Dendritic cell treated with granulocyte-macrophage colony-stimulating factor and Interleukin-4, amounts not matched to agents 40 ng/mL and 50 ng/mL, for 4 days (primary cell): ENCODE measurements around the gene IRS2.

Source experiments
- H3K27ac Mint-ChIP-seq: one replicate; pipeline ENCODE4 v1.8.0; 2022; ENCODE audit warnings: mild to moderate bottlenecking, mixed read lengths
- H3K27me3 Mint-ChIP-seq: one replicate; pipeline ENCODE4 v1.8.0; 2022; ENCODE audit warnings: mild to moderate bottlenecking, mixed read lengths
- H3K36me3 Mint-ChIP-seq: one replicate; pipeline ENCODE4 v1.8.0; 2022; ENCODE audit warnings: low read depth, mixed read lengths
- H3K4me1 Mint-ChIP-seq: one replicate; pipeline ENCODE4 v1.8.0; 2022; ENCODE audit warnings: low read depth, mixed read lengths
- H3K4me3 Mint-ChIP-seq: one replicate; pipeline ENCODE4 v1.8.0; 2022; ENCODE audit warnings: mild to moderate bottlenecking, moderate library complexity, mixed read lengths
- H3K9me3 Mint-ChIP-seq: one replicate; pipeline ENCODE4 v1.8.0; 2022; ENCODE audit warnings: mixed read lengths
- intact Hi-C: fragments of 100-400 bp; cut with micrococcal nuclease; formaldehyde crosslinking; loops from one replicate; pipeline ENCODE4 v1.15.0; 2022

The IRS2 gene

DNA sequence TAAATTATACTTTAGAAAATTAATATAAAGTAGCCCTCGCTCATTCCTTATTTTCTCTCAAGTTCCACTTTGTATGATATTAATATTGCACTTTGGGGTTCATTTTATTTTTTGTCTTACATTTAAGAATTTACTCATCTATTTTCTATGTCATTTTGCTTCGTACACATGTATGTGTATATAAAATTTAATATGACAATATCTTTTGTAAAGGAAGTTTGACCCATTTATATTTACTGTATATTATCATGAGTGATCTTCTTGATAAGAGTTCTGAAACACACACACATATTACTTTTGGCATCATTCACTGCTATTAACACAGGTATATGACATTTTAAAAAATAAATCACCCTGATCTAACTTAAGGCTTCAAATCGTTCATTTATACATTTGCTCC is 83.1 kb downstream of the IRS2 start:
- intact Hi-C loops: loop anchor here (10.0 kb wide), 1 partner anchor 82 kb away; the partner anchor contains the start of gene IRS2
- H3K9me3 Mint-ChIP-seq: no peaks in the 10 kb centered on the region
- peaks cover 54% of the 10 kb centered on the region for H3K4me1 Mint-ChIP-seq
- no peaks in the 10 kb centered on the region for H3K36me3 Mint-ChIP-seq
- H3K27me3 Mint-ChIP-seq: peaks cover 6% of the 10 kb centered on the region
- H3K27ac Mint-ChIP-seq: no peak overlapping the region
- H3K4me3 Mint-ChIP-seq: no peak overlapping the region
